DMS53 (cell line): ENCODE data around the gene EFR3B.
A peak's percentile ranks its signal among the peaks of the same experiment; 100 is the strongest.
"Not testable (repeated sequence)": the region's sequence is repeated elsewhere in the genome, so short reads cannot be mapped to it uniquely, and the experiment has no call there.

Experiments used
- DNase-seq: peaks from one replicate; lab custom pipeline; 2025; lab: John Stamatoyannopoulos, UW

EFR3B gene

DNA sequence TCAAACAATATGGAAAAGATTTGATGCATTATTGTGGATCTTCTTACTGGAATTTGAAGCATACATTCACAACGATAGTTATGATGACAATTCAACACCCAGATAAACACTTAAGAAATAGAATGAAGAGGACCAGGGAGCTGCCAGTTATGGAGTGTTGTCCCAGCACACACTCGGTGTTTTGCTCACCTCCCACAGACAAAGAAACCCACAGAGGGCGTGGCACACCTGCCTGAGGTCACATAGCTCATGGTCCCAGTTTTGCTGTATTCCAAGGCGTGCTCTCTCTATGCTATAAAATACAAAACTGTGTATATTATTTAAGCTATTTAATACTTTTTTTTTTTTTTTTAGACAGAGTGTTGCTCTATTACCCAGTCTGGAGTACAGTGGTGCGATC, 31.1 kb downstream of the EFR3B start:
- DNase-seq, result peak; percentile 63

- DNase-seq, result no peak
These were observed 32.0 kb downstream of the EFR3B start for GRCh38 chr2:25073914-25074313.

- DNase-seq, result no peak
These were observed 33.0 kb downstream of the EFR3B start for GRCh38 chr2:25074826-25075225.

GRCh38 chr2:25076749-25077148, 34.9 kb downstream of the EFR3B start:
- DNase-seq, result no peak

DNA sequence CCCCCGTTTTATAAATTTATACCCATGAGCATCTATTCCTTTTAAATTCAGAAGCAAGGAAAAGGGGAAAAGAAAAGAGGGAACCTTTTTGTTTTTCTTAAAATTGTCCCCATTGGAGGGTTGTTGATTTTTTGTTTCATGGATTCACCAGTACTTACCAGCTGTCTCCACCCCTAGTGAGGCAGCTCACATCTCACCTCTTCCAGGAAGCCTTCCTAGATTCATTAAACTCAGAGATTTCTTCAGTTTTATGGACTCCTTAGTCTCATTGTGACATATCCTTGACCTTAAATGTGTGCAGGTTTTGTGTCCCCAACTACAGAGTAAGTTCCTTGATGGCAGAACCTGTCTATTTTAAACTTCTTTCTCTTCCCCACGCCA, 35.9 kb downstream of the EFR3B start:
- no peak for DNase-seq

GRCh38 chr2:25078170-25079049, 36.5 kb downstream of the EFR3B start:
- DNase-seq, result peak; percentile 90

DNA sequence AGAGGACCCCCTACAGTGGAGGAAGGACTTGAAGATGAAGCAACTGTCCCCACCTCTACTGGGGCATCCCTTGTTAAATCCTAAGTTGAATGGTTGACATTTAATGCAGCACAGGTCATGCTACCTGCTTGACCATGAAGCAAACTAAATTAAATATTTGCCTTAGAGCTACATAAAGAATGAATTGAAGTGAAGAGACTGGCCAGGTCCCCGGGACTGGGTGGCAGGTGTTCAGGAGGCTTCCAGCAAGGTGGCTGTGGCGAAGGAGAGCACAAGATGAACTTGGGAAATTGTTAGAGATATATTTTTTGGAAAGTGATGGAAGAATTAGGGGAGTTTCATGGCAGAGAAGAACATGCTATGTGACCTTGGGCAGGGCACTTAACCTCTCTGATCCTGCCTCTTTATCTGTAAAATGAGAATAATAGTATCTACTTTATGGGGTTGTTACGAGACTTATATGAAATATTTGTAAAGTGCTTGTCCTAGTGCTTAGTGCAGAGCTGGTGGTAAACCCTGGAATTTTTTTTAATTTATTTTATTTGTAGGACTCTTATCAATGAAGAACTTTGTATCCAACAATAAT, 37.3 kb downstream of the EFR3B start:
- peak; percentile 79 for DNase-seq

- no peak for DNase-seq
These were observed 39.4 kb downstream of the EFR3B start for GRCh38 chr2:25081237-25081790.

DNA sequence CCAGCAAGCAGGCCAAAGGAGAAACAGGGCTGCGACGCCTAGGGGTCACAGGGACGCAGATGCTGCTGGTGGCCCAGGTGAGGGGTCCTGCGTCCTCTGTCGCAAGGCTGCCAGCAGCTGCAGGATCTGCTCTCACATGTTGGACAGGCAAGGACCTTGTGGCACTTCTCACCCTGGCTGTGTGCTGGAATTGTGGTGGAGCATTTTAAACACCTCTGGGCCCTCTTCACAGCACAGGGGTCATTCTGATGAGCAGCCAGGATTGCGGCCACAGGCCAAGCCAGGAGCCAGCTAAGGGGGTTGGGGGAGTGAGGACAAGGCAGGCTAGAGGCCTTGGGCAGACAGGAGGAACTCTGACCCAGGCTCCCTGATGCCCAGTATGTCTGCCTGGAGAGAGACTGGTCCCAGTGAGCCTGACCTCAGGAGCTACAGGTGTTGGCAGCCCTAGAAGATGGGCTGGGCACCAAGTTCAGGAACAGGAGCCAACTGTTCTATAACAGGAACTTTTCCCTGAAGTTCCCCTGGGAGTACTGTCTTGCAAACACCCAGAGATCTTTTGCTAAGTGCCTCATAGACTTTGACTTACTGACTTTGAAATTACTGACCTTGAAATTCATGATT, 40.2 kb downstream of the EFR3B start:
- no peak for DNase-seq

DNA sequence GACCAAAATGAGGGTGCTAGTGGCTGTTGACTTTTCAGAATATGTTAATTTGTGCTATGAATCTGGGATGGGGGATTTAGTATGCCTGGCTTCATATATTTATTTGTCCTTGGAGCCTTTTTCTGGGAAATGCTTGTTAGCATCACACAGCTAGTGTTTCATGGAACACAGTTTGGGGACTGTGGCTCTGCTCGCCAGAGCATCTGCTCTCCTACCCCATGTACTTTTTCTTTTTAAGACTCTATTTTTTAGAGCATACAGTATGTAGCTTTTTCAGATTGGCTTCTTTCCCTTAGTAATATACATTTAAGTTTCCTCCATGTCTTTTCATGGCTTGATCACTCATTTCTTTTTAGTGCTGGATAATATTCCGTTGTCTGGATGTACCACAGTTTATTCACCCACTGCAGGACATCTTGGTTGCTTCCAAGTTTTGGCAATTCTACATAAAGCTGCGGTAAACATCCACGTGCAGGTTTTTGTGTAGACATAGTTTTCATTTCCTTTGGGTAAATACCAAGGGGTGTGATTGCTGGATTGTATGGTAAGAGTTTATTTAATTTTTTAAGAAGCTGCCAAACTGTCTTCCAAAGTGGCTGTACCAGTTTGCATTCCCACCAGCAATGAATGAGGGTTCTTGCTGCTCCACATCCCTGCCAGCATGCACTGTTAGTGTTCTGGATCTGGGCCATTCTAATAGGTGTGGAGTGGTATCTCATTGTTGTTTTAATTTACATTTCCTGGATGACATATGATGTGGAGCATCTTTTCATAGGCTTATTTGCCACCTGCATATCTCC, 44.1 kb downstream of the EFR3B start:
- peak; percentile 16 for DNase-seq

- no peak for DNase-seq
These were observed 47.1 kb downstream of the EFR3B start for GRCh38 chr2:25088817-25089516.

- no peak for DNase-seq
These were observed 47.9 kb downstream of the EFR3B start for GRCh38 chr2:25089605-25090315.

GRCh38 chr2:25090801-25091200, 48.9 kb downstream of the EFR3B start:
- DNase-seq, result no peak

- no peak for DNase-seq
These were observed 49.4 kb downstream of the EFR3B start for GRCh38 chr2:25091265-25091664.

DNA sequence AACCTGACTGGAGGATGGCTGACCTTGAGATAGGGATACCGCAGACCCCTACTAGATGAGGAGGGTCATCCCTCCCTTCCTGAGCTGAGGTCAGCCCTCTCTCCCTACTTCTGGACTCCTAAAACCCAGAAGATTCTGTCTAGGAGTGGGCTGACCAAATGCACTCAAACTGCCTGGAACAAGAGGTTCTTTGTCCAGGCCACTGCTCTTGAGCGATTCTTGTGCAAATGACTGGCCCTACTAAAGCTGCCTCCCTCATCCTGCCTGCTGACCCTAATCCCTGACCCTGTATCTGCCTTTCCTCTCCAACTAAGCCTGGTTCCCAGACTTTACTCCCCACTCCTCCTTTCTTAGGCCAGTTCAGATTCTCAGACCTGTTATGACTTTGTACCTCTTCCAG, 56.2 kb downstream of the EFR3B start:
- DNase-seq, result no peak

GRCh38 chr2:25098670-25099486, 57.0 kb downstream of the EFR3B start:
- DNase-seq, result no peak

- DNase-seq, result not testable (repeated sequence)
These were observed 60.5 kb downstream of the EFR3B start for GRCh38 chr2:25102352-25102751.

DNA sequence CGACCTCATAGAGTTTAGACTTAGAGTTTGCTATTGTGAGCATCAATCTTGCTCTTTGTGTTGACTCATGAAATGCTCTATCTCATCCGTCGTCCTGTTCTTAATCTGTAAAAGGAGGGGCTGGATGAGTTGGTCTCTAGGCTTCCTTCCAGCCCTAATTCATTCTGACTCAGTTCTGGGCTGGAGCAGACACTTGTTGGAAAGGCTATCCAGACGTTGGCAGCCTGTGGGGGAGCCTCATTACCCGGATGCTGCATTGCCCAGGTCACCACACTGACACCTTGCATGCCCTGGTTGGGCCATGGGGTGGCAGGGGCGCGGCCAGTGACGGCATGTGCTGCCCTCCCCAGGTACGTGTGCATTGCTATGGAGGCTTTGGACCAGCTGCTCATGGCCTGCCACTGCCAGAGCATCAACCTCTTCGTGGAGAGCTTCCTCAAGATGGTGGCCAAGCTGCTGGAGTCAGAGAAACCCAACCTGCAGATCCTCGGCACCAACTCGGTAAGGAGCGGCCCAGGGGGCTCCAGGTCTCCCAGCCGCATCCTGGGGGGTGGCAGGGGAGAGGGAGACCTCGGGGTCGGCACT, 61.5 kb downstream of the EFR3B start:
- DNase-seq, result no peak

DNA sequence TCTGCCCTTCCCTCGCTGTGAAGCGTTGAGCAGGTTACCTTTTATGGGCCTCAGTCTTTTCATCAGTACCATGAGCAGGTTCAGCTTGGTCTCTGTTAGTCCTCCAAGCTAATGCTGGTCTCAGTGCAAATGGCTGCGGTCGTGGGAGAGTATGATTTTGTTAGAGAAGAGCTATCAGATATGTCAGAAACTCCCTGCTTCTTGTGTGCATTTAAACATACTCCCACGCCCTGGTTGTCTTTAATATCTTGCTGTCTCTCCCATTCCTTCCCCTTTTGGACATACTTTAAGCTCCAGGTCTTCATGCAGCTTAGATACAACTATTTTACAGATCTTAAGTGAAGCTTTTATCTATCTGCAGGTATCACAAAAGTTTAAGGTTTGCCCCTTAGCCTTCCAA, 62.9 kb downstream of the EFR3B start:
- peak; percentile 13 for DNase-seq
